HepG2 (cell line): ENCODE measurements around the gene ST6GALNAC2. TPM values are rescaled to one million over a fixed set of nuclear protein-coding genes. Genes with fewer than 3 reads are reported as not detected.

Experiments
- FOXP1 ChIP-seq, 2 experiments: fragments of 450-650 bp in 1 of 2; IDR thresholded peaks; 2 replicates each; pipeline ENCODE4 v1.6.1; 2017 to 2018; ENCODE audit warnings: antibody characterized with exemption in 1 of 2
- HNF1A ChIP-seq, 2 experiments: sonication (generic) in 1 of 2; formaldehyde crosslinking in 1 of 2; IDR thresholded peaks; 2 replicates each; pipeline versions ENCODE4 v1.4.0 to v1.6.1; 2016 to 2020; ENCODE audit warnings: borderline replicate concordance in 1 of 2, low read depth in 1 of 2, mild to moderate bottlenecking in 1 of 2, missing genetic modification reagents in 1 of 2
- HNRNPUL1 ChIP-seq: fragments of 200-400 bp; formaldehyde crosslinking; IDR thresholded peaks from 2 replicates; pipeline ENCODE4 v1.6.1; 2017; ENCODE audit warnings: low read depth, mild to moderate bottlenecking, low read length, moderate library complexity
- IRX3 ChIP-seq: sonication (generic); formaldehyde crosslinking; IDR thresholded peaks from 2 replicates; pipeline ENCODE4 v1.8.1; 2023; ENCODE audit warnings: mild to moderate bottlenecking, low read depth, missing genetic modification reagents, borderline replicate concordance
- KDM5B ChIP-seq: sonication (generic); formaldehyde crosslinking; IDR thresholded peaks from 2 replicates; pipeline ENCODE4 v1.4.0; 2020; ENCODE audit warnings: missing genetic modification reagents, mild to moderate bottlenecking, borderline replicate concordance
- KLF13 ChIP-seq: sonication (generic); formaldehyde crosslinking; IDR thresholded peaks from 2 replicates; pipeline ENCODE4 v1.4.0; 2020; ENCODE audit warnings: mild to moderate bottlenecking, missing genetic modification reagents
- KLF16 ChIP-seq, 2 experiments: sonication (generic) in 1 of 2; formaldehyde crosslinking in 1 of 2; IDR thresholded peaks; 2 replicates each; pipeline versions ENCODE4 v1.6.1 to v1.8.0; 2016 to 2023; ENCODE audit warnings: missing genetic modification reagents in 2 of 2, missing compliant biosample characterization in 1 of 2
- KLF6 ChIP-seq: IDR thresholded peaks from 2 replicates; pipeline ENCODE4 v1.8.0; 2016; ENCODE audit warnings: missing biosample characterization, missing genetic modification reagents
- NR2F1 ChIP-seq, 2 experiments: fragments of 450-650 bp in 1 of 2; formaldehyde crosslinking in 1 of 2; IDR thresholded peaks; 2 replicates each; pipeline versions ENCODE4 v1.5.0 to v1.6.1; 2016 to 2020; ENCODE audit warnings: mild to moderate bottlenecking in 1 of 2, missing compliant biosample characterization in 1 of 2, missing genetic modification reagents in 1 of 2, moderate library complexity in 1 of 2
- SNAI1 ChIP-seq: sonication (generic); formaldehyde crosslinking; IDR thresholded peaks from 2 replicates; pipeline ENCODE4 v1.5.0; 2020; ENCODE audit warnings: mild to moderate bottlenecking, missing genetic modification reagents, borderline replicate concordance
- SSRP1 ChIP-seq: IDR thresholded peaks from 2 replicates; pipeline ENCODE4 v1.6.1; 2016; ENCODE audit warnings: control low read depth
- ZFP62 ChIP-seq: sonication (generic); formaldehyde crosslinking; IDR thresholded peaks from 2 replicates; pipeline ENCODE4 v1.4.0; 2020; ENCODE audit warnings: missing genetic modification reagents
- ZNF10 ChIP-seq: sonication (generic); formaldehyde crosslinking; IDR thresholded peaks from 2 replicates; pipeline ENCODE4 v1.4.0; 2020; ENCODE audit warnings: mild to moderate bottlenecking, low read depth, missing genetic modification reagents, borderline replicate concordance
- ZNF230 ChIP-seq: sonication (generic); formaldehyde crosslinking; IDR thresholded peaks from 2 replicates; pipeline ENCODE4 v1.4.0; 2020; ENCODE audit warnings: mild to moderate bottlenecking, missing genetic modification reagents
- ZNF619 ChIP-seq: sonication (generic); formaldehyde crosslinking; IDR thresholded peaks from 2 replicates; pipeline ENCODE4 v1.4.0; 2020; ENCODE audit warnings: mild to moderate bottlenecking, missing genetic modification reagents
- ZNF639 ChIP-seq: conservative IDR thresholded peaks from 2 replicates; pipeline ENCODE4 v1.6.1; 2018; ENCODE audit warnings: missing genetic modification reagents
- ZNF674 ChIP-seq: sonication (generic); formaldehyde crosslinking; IDR thresholded peaks from 2 replicates; pipeline ENCODE4 v1.5.0; 2020; ENCODE audit warnings: low read depth, mild to moderate bottlenecking, missing genetic modification reagents
- polyA plus RNA-seq, 8 experiments: library from polyadenylated mRNA; depleted of rRNA in 3 of 8; stranded (reverse) in 7 of 8; unstranded in 1 of 8; fragments of >200 nt; fragmentation: Illumina TruSeq in 4 of 8; extraction: Trizol in 4 of 8; gene quantifications; 2 replicates each; pipeline versions ENCODE4 v1.2.1 to v1.2.3, GENCODE V29; 2011 to 2016; ENCODE audit warnings: low read depth in 4 of 8, missing spikeins in 1 of 8, mixed read lengths in 1 of 8; ENCODE audit not compliant: insufficient read depth in 1 of 8
- total RNA-seq, 5 experiments: library from RNA; depleted of rRNA; stranded (reverse); fragments of >200 nt; fragmentation: Illumina TruSeq; extraction: Trizol; gene quantifications; 2 replicates each; pipeline ENCODE4 v1.2.3, GENCODE V29; 2016; ENCODE audit warnings: low read depth in 1 of 5
- TF ChIP-seq, protein P1 (sequence below): sonication (generic); formaldehyde crosslinking; IDR thresholded peaks from 2 replicates; pipeline ENCODE4 v1.4.0; 2020; ENCODE audit warnings: missing genetic modification reagents
- TF ChIP-seq, protein P2 (sequence below): sonication (generic); formaldehyde crosslinking; IDR thresholded peaks from 2 replicates; pipeline ENCODE4 v1.4.0; 2020; ENCODE audit warnings: missing genetic modification reagents

Gene ST6GALNAC2
- total and polyA plus RNA-seq, 2 of the 13 experiments (the other 11 are each of a cell fraction or from before 2014, with no cell fraction given) = 0.12 to 0.49 TPM

DNA sequence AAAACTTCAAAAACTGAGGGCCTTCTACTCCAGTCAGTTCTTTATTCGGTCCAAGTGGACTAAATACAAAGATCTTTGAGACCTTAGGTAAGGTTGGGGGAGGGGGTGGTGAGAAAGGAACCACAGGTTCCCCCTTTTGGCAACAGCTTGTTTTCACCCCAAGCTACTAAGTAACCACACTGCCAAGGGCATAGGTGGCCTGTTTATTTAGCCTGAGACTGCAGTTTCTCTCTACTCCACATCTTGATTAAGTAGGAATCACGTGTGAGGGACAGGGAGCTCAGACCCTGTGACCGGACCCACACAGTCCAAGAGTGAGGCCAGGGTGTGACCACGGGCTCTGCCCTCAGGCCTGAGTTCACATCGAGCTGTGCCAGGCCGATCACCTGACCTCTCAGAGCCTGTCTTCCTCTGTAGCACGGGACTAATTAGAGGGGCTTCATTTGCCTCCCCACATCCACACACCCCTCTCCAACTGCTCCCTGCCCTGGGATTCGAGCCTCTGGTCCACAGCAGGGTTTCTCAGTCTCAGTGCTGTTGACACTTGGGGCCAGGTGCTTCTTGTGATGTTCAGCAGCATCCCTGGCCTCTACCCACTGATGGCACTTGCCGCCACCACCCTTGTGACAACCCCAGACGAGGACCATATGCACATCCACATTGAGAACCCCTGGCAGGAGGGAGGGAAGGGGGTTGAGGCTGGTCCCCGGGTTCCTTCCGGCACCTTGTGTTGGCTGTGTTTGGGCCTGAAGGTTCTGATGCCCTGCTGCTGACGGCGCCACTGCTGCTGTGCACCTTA, 17.8 kb downstream of the ST6GALNAC2 start (continued):
- peak; percentile 86; the same call in 1 of the 2 replicates for TF ChIP-seq SSRP1 (CRISPR knock-in tag)
- no peak for TF ChIP-seq ZNF10 (CRISPR knock-in tag)
- no peak; a peak in 1 of 4 replicates for TF ChIP-seq NR2F1 (CRISPR knock-in tag; IDR thresholded peaks at IDR 0.05)
- TF ChIP-seq, protein P1, sequence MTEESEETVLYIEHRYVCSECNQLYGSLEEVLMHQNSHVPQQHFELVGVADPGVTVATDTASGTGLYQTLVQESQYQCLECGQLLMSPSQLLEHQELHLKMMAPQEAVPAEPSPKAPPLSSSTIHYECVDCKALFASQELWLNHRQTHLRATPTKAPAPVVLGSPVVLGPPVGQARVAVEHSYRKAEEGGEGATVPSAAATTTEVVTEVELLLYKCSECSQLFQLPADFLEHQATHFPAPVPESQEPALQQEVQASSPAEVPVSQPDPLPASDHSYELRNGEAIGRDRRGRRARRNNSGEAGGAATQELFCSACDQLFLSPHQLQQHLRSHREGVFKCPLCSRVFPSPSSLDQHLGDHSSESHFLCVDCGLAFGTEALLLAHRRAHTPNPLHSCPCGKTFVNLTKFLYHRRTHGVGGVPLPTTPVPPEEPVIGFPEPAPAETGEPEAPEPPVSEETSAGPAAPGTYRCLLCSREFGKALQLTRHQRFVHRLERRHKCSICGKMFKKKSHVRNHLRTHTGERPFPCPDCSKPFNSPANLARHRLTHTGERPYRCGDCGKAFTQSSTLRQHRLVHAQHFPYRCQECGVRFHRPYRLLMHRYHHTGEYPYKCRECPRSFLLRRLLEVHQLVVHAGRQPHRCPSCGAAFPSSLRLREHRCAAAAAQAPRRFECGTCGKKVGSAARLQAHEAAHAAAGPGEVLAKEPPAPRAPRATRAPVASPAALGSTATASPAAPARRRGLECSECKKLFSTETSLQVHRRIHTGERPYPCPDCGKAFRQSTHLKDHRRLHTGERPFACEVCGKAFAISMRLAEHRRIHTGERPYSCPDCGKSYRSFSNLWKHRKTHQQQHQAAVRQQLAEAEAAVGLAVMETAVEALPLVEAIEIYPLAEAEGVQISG (CRISPR knock-in tag) = peak; percentile 46; the same call in 1 of the 2 replicates
- TF ChIP-seq KLF13 = no peak
- TF ChIP-seq FOXP1 (IDR thresholded peaks at IDR 0.05) = no peak
- TF ChIP-seq FOXP1 (CRISPR knock-in tag; IDR thresholded peaks at IDR 0.05) = no peak
- no peak for TF ChIP-seq ZNF230 (CRISPR knock-in tag)
- TF ChIP-seq, protein P2, sequence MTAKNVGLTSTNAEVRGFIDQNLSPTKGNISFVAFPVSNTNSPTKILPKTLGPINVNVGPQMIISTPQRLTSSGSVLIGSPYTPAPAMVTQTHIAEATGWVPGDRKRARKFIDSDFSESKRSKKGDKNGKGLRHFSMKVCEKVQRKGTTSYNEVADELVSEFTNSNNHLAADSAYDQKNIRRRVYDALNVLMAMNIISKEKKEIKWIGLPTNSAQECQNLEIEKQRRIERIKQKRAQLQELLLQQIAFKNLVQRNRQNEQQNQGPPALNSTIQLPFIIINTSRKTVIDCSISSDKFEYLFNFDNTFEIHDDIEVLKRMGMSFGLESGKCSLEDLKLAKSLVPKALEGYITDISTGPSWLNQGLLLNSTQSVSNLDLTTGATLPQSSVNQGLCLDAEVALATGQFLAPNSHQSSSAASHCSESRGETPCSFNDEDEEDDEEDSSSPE (CRISPR knock-in tag) = no peak
- TF ChIP-seq KLF16 (CRISPR knock-in tag; IDR thresholded peaks at IDR 0.05) = 0 out of 4 replicates have a peak, but pooled peaks of 1 of the 2 experiments have one; percentile 35
- no peak for TF ChIP-seq HNF1A (IDR thresholded peaks at IDR 0.05; ENCODE audit: low read depth)
- TF ChIP-seq HNF1A (CRISPR knock-in tag; IDR thresholded peaks at IDR 0.05; ENCODE audit: borderline replicate concordance) = no peak
- TF ChIP-seq KLF6 (CRISPR knock-in tag) = no peak
- 0 out of 2 replicates have a peak, but pooled peaks have one; percentile 46 for TF ChIP-seq IRX3 (CRISPR knock-in tag)
- TF ChIP-seq SNAI1 (CRISPR knock-in tag) = no peak
- TF ChIP-seq KDM5B (CRISPR knock-in tag) = no peak; the same call in 1 of the 2 replicates
- TF ChIP-seq ZNF674 (CRISPR knock-in tag) = no peak
- no peak for TF ChIP-seq HNRNPUL1
- TF ChIP-seq ZFP62 = no peak
- TF ChIP-seq ZNF619 (CRISPR knock-in tag) = no peak
- TF ChIP-seq ZNF639 = no peak
